Suprapubic skin (tissue), 4 donors: ENCODE data around the gene VWA7. TPM values are rescaled to one million over a fixed set of nuclear protein-coding genes. Genes with fewer than 3 reads are reported as not detected.
"Not testable (repeated sequence)": the region's sequence is repeated elsewhere in the genome, so short reads cannot be mapped to it uniquely, and the experiment has no call there.

ENCODE experiments used
- DNase-seq, 2 donors: peaks; one replicate each; pipeline ENCODE4 v3.0.0-alpha.2; 2019; ENCODE audit warnings: low spot score in 2 of 2
- H3K27ac ChIP-seq: fragments of 200-600 bp; sonication (generic); one replicate; pipeline ENCODE4 v1.5.1; 2019
- H3K27me3 ChIP-seq: fragments of 200-600 bp; sonication (generic); one replicate; pipeline ENCODE4 v1.5.1; 2019
- H3K36me3 ChIP-seq: fragments of 200-600 bp; sonication (generic); one replicate; pipeline ENCODE4 v1.5.1; 2019
- H3K4me1 ChIP-seq: fragments of 200-600 bp; sonication (generic); one replicate; pipeline ENCODE4 v1.5.1; 2019
- H3K4me3 ChIP-seq: fragments of 200-600 bp; sonication (generic); one replicate; pipeline ENCODE4 v1.5.1; 2019; ENCODE audit warnings: mild to moderate bottlenecking
- H3K9me3 ChIP-seq: fragments of 200-600 bp; sonication (generic); one replicate; pipeline ENCODE4 v1.5.1; 2019
- CTCF ChIP-seq, 2 donors: fragments of 200-600 bp in 1 of 2; fragments of 450-650 bp in 1 of 2; sonication (generic) in 1 of 2; IDR thresholded peaks; one replicate each; pipeline ENCODE4 v1.5.1; 2016 to 2019; ENCODE audit warnings: antibody characterized with exemption in 2 of 2, mild to moderate bottlenecking in 1 of 2, moderate library complexity in 1 of 2
- EP300 ChIP-seq: sonication (generic); formaldehyde crosslinking; IDR thresholded peaks from one replicate; pipeline ENCODE4 v1.6.1; 2017; ENCODE audit warnings: antibody characterized with exemption
- POLR2A ChIP-seq, 2 donors: fragments of 450-650 bp; IDR thresholded peaks; one replicate each; pipeline ENCODE4 v1.6.1; 2017; ENCODE audit warnings: antibody characterized with exemption in 2 of 2, mild to moderate bottlenecking in 2 of 2, moderate library complexity in 2 of 2
- POLR2AphosphoS5 ChIP-seq, 3 donors: sonication (generic); formaldehyde crosslinking; IDR thresholded peaks; one replicate each; pipeline ENCODE4 v1.6.1; 2017; ENCODE audit warnings: antibody characterized with exemption in 3 of 3
- WGBS: methylation state at CpG from one replicate; pipeline ENCODE4 v1.1.5; 2018; 5-methylcytosine and 5-hydroxymethylcytosine counted together
- total RNA-seq, 4 donors: library from RNA; depleted of rRNA; stranded (reverse); fragments of >200 nt; gene quantifications; one replicate each; pipeline ENCODE4 v1.1.0, GENCODE V29; 2016

Gene VWA7
- total RNA-seq, result 1 to 10 TPM; 1.3 to 3.3 (median 2.3) TPM

- no peaks in the 10 kb centered on the region for H3K27me3 ChIP-seq
- WGBS, result 13% methylated on average over 14 of the region's 15 CpGs
- DNase-seq, result no peak
- peaks cover 24% of the 10 kb centered on the region for H3K4me1 ChIP-seq
- H3K4me3 ChIP-seq, result no peak within 1 kb of the TSS
- peaks cover 37% of the 10 kb centered on the region for H3K36me3 ChIP-seq
- TF ChIP-seq POLR2A (IDR thresholded peaks at IDR 0.05) (no peak), CTCF (IDR thresholded peaks at IDR 0.05) (no peak)
- peak within 1 kb of the TSS; percentile 9 for H3K27ac ChIP-seq
- H3K9me3 ChIP-seq, result no peaks in the 10 kb centered on the region
Measured at GRCh38 chr6:31776989-31777666, at the start of gene VWA7. TSS of gene VWA7 (minus strand) at chr6:31777328. CDS start at chr6:31776779, 549 bp downstream.

GRCh38 chr6:31826793-31827285, 49.7 kb upstream of the VWA7 start:
- H3K9me3 ChIP-seq, result no peaks in the 10 kb centered on the region
- H3K4me1 ChIP-seq, result peaks cover 58% of the 10 kb centered on the region
- peak; percentile 95 to 97 for DNase-seq
- peak overlapping the region; percentile 96 for H3K27ac ChIP-seq
- no peaks in the 10 kb centered on the region for H3K36me3 ChIP-seq
- under 1% methylated on average over 13 of the region's 13 CpGs for WGBS
- H3K4me3 ChIP-seq, result peak overlapping the region; percentile 70
- no peaks in the 10 kb centered on the region for H3K27me3 ChIP-seq
- TF ChIP-seq POLR2A (IDR thresholded peaks at IDR 0.05) (peak in 1 of 2 donors; percentile 48), POLR2AphosphoS5 (IDR thresholded peaks at IDR 0.05) (peak; percentile 11 to 51 (median 16)), CTCF (IDR thresholded peaks at IDR 0.05) (no peak), EP300 (no peak)

- peak overlapping the region; percentile 96 for H3K27ac ChIP-seq
- H3K27me3 ChIP-seq, result no peaks in the 10 kb centered on the region
- H3K9me3 ChIP-seq, result no peaks in the 10 kb centered on the region
- 45% methylated on average over 4 of the region's 4 CpGs for WGBS
- H3K36me3 ChIP-seq, result no peaks in the 10 kb centered on the region
- TF ChIP-seq EP300 (no peak), POLR2A (IDR thresholded peaks at IDR 0.05) (no peak), POLR2AphosphoS5 (IDR thresholded peaks at IDR 0.05) (no peak), CTCF (IDR thresholded peaks at IDR 0.05) (no peak)
- no peak for DNase-seq
- H3K4me1 ChIP-seq, result peaks cover 57% of the 10 kb centered on the region
- H3K4me3 ChIP-seq, result peak overlapping the region; percentile 70
Measured at GRCh38 chr6:31825553-31825952, 48.4 kb upstream of the VWA7 start.

GRCh38 chr6:31823592-31824196, 46.6 kb upstream of the VWA7 start:
- H3K27me3 ChIP-seq, H3K9me3 ChIP-seq, H3K4me3 ChIP-seq, H3K36me3 ChIP-seq, DNase-seq: not testable (repeated sequence)
- Histone ChIP-seq H3K4me1 (peaks cover 74% of the 10 kb centered on the region), H3K27ac (peak overlapping the region; percentile 96)
- 60% methylated on average over 9 of the region's 9 CpGs for WGBS

- Histone ChIP-seq H3K27ac (peak overlapping the region; percentile 96), H3K27me3 (no peaks in the 10 kb centered on the region), H3K4me1 (peaks cover 87% of the 10 kb centered on the region), H3K9me3 (no peaks in the 10 kb centered on the region), H3K36me3 (no peaks in the 10 kb centered on the region), H3K4me3 (peak overlapping the region; percentile 61)
- WGBS, result 1% methylated on average over 25 of the region's 25 CpGs
- DNase-seq, result peak; percentile 93 to 94
- no peak for TF ChIP-seq CTCF (IDR thresholded peaks at IDR 0.05)
- TF ChIP-seq EP300, result no peak
- peak in 1 of 2 donors; percentile 54 for TF ChIP-seq POLR2A (IDR thresholded peaks at IDR 0.05)
- TF ChIP-seq POLR2AphosphoS5 (IDR thresholded peaks at IDR 0.05), result peak; percentile 4 to 69 (median 42)
Measured at GRCh38 chr6:31822036-31822821, 45.1 kb upstream of the VWA7 start.
